ES-I3 (cell line): ENCODE measurements around the gene OLFML1.

Experiments
- H3K36me3 ChIP-seq: 2 replicates; pipeline ENCODE4 v1.6.1; 2013; ENCODE audit warnings: mild to moderate bottlenecking, low read length, control low read depth, moderate library complexity; ENCODE audit not compliant: insufficient read depth
- H3K4me1 ChIP-seq: 2 replicates; pipeline ENCODE4 v1.6.1; 2013; ENCODE audit warnings: mild to moderate bottlenecking, control low read depth, low read length; ENCODE audit not compliant: insufficient read depth
- H3K9ac ChIP-seq: 2 replicates; pipeline ENCODE4 v1.6.1; 2013; ENCODE audit warnings: low read depth, mild to moderate bottlenecking, low read length, moderate library complexity
- H3K9me3 ChIP-seq: 2 replicates; pipeline ENCODE4 v1.6.1; 2013; ENCODE audit warnings: mild to moderate bottlenecking, low read length, moderate library complexity; ENCODE audit not compliant: control insufficient read depth, insufficient read depth

Gene OLFML1

GRCh38 chr11:7559398-7560283, 74.3 kb downstream of the OLFML1 start:
- Histone ChIP-seq H3K4me1 (peaks cover 5% of the 10 kb centered on the region; the same call in 1 of the 2 replicates), H3K9me3 (no peaks in the 10 kb centered on the region), H3K36me3 (no peaks in the 10 kb centered on the region), H3K9ac (no peak overlapping the region)
